Measurements from ENCODE around the gene YWHAG.
"Not testable (repeated sequence)": the region's sequence is repeated elsewhere in the genome, so short reads cannot be mapped to it uniquely, and the experiment has no call there.

YWHAG gene

DNA sequence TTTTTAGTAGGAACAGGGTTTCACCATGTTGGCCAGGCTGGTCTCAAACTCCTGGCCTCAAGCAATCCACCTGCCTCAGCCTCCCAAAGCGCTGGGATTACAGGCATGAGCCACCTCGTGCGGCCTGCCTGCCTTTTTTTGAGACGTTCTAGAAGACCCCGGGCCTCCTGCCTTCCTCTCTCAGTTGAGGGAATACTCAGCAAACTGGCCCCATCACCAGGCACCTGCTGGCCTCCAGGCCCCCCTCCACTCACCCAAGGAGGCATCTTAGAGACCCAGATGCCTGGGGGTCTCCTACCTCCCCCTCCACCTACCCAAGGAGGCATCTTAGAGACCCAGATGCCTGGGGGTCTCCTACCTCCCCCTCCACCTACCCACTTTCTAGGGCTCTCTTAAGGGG, 65.9 kb downstream of the YWHAG start:
- not testable (repeated sequence) for DNase-seq

DNA sequence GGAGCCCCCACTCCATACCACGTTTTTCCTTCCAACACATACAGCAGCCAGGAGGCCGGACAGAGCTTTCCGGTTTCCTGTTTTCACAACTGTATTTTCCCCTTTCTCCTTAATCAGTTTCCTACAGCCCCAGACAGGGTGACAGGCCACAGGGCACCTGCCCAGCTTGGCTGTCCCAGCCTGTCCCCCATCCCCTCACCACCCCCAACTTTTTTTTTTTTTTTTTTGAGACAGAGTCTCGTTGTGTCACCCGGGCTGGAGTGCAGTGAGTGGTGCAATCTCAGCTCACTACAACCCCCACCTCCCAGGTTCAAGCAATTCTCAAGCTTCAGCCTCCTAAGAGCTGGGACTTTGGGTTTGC, 66.6 kb downstream of the YWHAG start:
- no peak for DNase-seq

DNA sequence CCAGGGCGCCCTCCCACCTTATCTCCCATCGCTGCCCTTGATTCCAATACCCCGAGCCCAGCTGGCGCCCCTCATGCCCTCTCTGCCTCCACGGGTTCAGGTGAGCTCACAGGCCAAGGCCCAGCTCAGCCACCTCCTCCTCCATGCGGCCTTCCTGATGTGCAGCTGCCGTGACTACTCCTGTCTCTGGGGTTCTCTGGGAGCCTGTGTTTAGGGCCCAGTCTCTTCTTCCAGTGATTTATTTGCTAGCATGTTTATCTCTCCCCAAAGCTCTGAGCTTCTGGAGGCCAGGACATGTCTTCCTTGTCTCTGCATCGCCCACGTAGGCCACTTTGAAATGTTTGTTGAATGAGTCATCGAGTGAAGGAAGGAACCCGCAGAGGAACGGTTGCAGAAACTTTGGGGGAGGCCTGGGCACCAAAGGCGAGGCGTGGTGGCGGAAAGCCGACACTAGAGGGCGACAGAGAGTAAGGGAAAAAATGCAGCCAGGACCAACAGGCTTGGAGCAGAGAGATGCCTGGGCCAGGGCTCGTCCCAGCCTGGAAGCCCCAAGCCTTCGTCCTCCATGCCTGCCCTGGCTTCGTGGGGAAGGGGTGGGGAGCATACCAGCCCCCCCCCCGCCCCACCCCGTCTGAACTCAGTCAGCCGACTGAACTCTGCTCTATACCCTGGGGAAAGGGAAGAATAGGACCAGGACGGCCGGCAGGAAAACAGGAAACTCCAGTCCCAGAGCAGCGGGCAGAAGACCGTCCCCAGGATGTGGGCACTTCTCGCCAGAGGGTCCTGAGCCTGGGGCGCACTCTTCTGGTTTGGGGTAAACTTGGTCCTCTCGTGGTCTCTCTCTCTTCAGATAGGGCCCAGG, 67.2 kb downstream of the YWHAG start:
- peak; percentile 59 to 76 (median 74) for DNase-seq

DNA sequence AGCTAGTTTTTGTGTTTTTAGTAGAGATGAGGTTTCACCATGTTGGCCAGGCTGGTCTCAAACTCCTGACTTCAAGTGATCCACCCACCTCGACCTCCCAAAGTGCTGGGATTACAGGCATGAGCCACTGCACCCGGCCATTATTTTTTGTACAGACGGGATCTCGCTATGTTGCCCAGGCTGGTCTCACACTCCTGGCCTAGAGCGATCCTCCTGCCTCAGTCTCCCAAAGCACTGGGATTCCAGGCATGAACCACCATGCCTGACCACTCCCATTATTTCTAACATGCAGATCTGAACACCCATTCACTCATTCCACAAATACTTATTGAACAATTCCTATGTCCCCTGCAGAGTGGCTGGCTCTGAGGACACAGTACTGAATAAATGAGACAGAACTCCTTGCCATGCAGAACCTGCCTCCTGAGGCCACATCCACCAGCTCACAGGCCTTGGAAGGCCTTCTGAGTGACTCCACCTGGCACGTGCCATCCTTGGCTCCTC, 67.9 kb downstream of the YWHAG start:
- not testable (repeated sequence) for DNase-seq

DNA sequence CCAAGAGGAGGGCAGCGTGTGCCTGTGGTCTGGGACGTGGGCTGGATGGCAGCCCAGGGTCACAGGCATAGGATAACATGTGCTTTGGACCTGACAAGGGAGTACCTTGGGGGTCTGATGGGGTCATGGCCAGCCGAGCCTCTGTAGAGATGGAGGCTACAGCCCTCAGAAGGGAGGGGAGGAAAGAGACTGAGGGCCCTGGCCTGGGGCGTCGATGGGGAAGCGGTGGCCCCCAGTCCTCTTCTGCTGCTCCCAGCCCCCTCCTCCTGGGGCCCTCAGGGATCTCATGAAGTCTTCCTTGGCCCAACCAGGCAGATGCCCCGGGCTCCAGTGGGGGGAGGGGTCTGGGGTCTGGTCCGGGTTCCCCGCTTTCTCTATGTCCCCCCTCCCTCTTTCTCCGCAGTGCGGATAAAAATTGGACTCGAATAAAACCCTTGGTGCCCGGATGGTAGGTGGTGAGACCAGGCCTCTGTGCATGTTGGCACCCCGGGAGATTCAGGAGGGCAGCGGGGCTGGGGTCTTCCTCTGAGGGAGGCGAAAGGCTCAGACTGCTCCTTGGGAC, 71.9 kb downstream of the YWHAG start:
- DNase-seq = no peak

DNA sequence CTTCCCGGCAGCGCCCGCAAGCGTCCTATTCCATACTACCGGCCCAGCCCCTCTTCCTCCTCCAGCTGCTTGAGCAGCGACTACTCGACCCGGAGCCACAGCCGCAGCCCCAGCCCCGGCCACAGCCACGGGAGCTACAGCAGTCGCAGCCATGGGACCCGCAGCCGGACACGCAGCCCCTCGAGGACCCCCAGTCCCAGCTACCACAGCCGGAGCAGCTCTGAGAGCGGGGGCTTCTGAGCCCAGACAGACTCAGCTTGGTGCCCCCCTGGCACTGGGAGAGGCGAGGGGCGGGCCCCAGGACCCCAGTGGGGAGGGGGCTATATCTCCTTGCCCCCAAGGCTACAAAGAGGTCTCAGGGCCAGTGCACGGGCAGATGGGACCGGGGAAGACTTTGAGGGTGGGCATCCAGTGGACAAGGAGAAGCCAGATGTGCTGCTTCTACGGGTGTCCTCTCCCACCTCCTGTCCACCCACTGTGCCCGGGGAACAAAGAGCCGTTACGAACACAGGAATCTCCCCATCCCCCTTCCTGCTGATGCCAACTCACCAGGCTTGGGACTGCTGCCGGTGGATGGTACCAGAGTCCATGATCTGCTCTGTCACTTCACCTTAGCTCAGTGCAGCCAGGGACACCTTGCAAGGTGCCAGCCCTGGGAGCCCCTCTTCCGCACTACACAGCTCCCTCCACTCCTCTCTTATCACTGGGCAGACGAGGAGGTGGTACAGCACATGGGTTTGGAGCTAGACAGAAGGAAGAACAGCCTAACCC, 73.0 kb downstream of the YWHAG start:
- no peak for DNase-seq

DNA sequence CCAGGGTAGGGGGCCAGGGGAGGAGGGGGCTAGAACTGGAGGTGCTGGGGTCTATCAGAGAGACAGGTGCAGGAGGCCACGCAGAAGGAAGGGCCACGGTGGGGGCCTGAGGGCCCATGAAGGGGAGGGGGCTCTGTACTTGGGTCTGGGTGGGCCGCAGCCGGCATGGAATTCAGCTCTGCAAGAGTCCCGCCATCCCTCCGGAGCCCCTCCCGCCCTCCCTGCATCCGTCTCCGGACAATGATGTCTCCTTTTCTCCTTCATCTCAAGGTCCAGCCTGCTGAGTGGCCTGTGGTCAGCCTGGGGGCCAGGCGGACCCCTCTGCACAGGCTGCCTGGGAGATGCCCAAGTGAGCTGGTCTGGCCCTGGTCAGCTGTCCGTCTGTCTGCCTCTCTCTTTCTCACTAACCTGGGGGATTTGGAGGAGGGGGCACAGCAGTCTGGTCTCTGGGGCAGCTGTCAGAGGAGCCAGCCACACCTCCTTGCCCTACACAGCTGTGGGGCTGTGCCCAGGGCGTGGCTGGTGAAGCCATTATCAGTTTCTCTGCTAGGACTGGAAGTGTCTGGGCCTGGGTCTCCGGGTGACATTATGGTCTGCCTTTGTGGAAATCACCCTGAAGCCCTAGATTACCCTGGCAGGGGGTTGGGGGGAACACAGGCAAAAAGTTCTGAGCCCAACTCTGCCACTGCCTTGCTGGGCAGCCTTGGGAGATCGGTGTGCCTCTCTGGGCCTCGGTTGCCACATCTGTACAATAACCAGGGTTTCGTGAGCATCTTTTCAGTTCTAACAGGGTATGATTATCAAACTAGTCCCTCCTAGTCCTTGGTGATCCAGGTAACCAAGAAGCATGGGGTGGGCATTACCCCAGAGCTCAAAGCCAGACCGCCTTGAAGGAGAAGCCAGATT, 75.3 kb downstream of the YWHAG start:
- no peak for DNase-seq

DNA sequence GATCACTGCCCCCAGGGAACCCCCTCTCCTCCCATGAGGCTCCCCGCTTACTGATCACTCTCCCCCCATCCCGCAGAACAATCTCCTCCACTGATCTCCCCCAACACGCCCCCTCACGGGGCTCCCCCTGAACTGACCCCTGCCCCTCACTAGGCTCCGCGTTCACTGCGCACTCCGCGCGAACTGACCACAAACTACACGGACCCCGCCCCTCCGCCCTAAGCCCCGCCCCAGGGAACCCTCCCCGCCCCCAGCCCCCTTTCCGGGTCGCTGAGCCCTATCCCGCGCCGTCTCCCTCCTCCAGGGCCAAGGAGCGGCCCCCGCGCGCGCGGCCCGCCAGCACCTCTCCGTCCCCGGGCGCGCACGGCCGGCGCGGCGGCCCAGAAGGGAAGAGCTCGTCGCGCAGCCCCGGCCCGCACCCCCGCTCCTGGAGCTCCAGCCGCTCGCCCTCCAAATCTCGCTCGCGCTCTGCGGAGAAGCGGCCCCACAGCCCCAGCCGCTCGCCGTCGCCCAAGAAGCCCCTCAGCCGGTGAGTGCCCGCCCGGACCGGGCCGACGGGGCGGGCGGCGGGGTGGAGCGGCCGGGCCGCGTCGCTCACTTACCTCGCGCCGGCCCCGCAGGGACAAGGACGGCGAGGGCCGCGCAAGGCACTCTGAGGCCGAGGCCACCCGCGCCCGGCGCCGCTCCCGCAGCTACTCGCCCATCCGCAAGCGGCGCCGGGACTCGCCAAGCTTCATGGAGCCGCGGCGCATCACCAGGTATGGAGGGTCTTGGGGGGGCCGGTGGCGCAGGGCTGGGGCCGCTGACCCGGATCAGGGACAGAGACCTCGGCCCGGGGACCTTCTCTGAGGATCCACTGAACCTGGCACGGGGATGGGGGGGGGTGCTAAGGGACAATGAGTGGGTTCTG, 76.2 kb downstream of the YWHAG start:
- DNase-seq = no peak

DNA sequence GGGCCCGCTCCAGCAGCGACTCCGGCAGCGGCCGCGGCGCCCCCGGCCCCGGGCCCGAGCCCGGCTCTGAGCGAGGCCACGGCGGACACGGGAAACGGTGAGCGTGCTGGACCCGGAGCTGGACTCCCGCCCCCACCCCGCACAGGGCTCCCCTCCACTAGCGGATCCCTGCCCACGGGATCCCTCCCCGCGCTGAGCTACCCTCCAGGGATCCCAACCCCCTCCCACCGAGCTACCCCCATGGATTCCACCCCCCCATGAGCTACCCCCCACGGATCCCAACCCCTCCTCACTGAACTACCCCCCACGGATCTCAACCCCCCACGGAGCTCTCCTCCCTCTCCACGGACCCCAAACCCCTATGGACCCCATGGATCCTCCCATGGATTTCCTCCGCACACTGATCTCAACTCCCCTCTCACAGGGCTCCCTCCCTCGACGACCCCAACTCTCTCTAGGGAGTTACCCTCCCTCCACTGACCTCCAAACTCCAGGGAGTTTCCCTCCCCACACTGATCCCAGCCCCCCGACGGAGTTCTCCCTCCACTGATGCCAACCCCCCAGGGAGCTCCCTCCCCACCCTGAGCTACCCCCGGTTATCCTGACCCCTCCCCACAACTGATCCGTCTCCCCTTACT, 77.0 kb downstream of the YWHAG start:
- no peak for DNase-seq

DNA sequence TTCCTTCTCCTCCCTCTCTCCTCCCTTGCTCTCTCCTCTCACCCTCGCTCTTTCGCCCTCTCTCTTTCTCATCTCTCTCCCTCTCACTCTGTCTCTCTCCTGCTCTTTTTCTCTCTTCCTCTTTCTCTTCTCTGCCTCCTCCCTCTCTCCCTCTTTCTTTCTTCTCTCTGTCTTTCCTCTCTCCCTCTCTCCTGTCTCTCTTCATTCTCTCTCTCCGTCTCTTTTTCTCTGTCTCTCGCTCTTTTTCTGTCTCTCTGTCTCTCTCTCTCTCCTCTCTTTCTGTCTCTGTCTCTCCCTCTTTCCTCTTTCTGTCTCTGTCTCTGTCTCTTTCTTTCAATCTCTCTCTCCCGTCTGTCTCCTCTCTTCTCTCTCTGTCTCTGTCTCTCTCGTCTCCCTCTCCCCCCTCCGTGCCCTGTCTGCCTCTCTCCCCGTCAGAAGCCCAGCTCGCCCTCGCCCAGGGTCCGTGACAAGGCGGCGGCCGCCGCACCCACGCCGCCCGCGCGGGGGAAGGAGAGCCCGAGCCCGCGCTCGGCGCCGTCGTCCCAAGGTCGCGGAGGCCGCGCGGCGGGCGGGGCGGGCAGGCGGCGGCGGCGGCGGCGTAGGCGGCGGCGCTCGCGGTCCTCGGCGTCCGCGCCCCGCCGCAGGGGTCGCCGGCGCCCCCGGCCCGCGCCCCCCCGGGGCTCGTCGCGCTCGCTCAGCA, 77.6 kb downstream of the YWHAG start:
- DNase-seq = no peak

DNA sequence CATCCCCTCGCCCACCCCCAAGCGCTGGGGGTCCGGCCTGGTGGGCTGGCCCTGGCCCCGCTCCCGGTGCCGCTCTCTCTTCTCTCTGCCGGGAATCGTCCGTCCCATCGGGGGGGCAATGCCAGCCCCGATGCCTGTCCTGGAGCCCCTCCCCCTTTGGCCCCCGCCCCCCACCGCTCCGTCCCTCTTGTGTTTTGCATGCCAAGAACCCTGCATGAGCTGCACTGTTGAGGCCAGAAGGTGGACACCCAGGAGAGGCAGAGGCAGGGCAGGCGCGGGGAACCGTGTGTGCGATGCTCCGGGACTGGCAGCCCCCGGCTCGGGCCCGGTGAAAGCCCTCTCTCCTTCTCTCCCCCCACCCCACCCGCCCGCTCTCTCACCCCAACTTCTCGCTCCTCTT, 78.4 kb downstream of the YWHAG start:
- no peak for DNase-seq

DNA sequence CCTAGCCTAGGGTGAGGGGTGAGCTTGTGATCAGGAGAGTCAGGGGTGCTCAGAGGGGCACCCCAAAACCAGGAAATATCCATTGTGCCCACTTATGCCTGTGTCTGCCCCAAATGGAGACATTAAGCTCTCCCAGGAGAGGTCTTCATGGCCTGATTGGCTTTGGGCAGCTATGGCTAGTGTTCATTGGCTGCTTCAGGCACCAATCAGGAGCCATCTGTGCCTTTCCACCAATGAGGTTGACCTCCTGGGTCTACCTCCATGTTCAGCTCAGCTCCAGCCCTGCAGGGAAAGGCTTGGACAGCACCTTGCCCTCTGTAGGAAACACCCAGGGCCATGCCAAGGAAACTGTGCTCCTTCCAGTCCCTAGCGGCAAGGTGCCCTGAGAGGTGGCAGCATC, 80.3 kb downstream of the YWHAG start:
- DNase-seq = no peak
